GM12878 (cell line): ENCODE results near the gene OR52K1. TPM values are rescaled to one million over a fixed set of nuclear protein-coding genes. Genes with fewer than 3 reads are reported as not detected.

ENCODE experiments used
- ATAC-seq: fragments of 200-7000 bp; cut with Tn5 transposase; 3 replicates; pipeline ENCODE4 v1.9.1; 2020; ENCODE audit warnings: mild to moderate bottlenecking, moderate library complexity
- BruUV-seq: library from RNA; stranded (reverse); fragments of 400-500 nt; replicated peaks from 2 replicates; lab custom pipeline; 2021; lab: Mats Ljungman, UMichigan
- CTCF ChIA-PET: fragments of 300-600 bp; sonication (Branson Sonifier 250); formaldehyde crosslinking; extraction: SDS; loops from one replicate; lab custom pipeline; 2021; ENCODE audit warnings: inconsistent platforms; lab: Yijun Ruan, JAX
- POLR2A ChIA-PET: fragments of 350-600 bp; formaldehyde crosslinking; extraction: SDS; loops from one replicate; lab custom pipeline; 2021; ENCODE audit warnings: inconsistent platforms; lab: Charles Lee
- RAD21 ChIA-PET: fragments of 300-600 bp; sonication (Branson Sonifier 250); formaldehyde crosslinking; loops from one replicate; lab custom pipeline; 2023; ENCODE audit warnings: antibody characterized with exemption; ENCODE audit not compliant: unreplicated experiment; lab: Charles Lee
- SMC1A ChIA-PET: fragments of 300-600 bp; sonication (Branson Sonifier 250); formaldehyde crosslinking; loops from one replicate; lab custom pipeline; 2023; ENCODE audit not compliant: unreplicated experiment, uncharacterized antibody; lab: Charles Lee
- DNase-seq: peaks from one replicate; pipeline ENCODE4 v3.0.0-alpha.2; 2011; ENCODE audit warnings: low read depth, low spot score
- FAIRE-seq: peaks from 3 replicates; lab custom pipeline; 2011; peaks lifted over from hg19 to GRCh38; lab: Jason Lieb, UNC
- H2AFZ ChIP-seq: 2 replicates; pipeline ENCODE4 v1.6.0; 2011; ENCODE audit warnings: low read depth, low read length, control low read depth; ENCODE audit not compliant: control insufficient read depth
- H3K27ac ChIP-seq: 2 replicates; pipeline ENCODE4 v1.5.1; 2011; ENCODE audit warnings: control low read depth; ENCODE audit not compliant: control insufficient read depth, insufficient read depth
- H3K27me3 ChIP-seq, 2 experiments: replicated peaks in 1 of 2; 2 replicates each; pipeline versions ENCODE4 v1.6.0 to v1.6.1; 2011; ENCODE audit warnings: low read length in 1 of 2; ENCODE audit not compliant: control insufficient read depth in 2 of 2, insufficient read depth in 2 of 2
- H3K36me3 ChIP-seq, 2 experiments: 2 replicates each; pipeline ENCODE4 v1.5.1; 2011; ENCODE audit warnings: low read length in 1 of 2; ENCODE audit not compliant: control insufficient read depth in 2 of 2, insufficient read depth in 2 of 2
- H3K4me1 ChIP-seq: 2 replicates; pipeline ENCODE4 v1.6.1; 2011; ENCODE audit warnings: mild to moderate bottlenecking, low read length, moderate library complexity, mixed read lengths; ENCODE audit not compliant: control insufficient read depth, insufficient read depth
- H3K4me2 ChIP-seq: 2 replicates; pipeline ENCODE4 v1.6.0; 2011; ENCODE audit warnings: control low read depth; ENCODE audit not compliant: control insufficient read depth, insufficient read depth
- H3K4me3 ChIP-seq: fragments of 200-600 bp; sonication (generic); 2 replicates; pipeline ENCODE4 v1.5.1; 2016
- H3K79me2 ChIP-seq: 2 replicates; pipeline ENCODE4 v1.6.0; 2011; ENCODE audit warnings: low read length; ENCODE audit not compliant: control insufficient read depth, insufficient read depth
- H3K9ac ChIP-seq: 2 replicates; pipeline ENCODE4 v1.8.0; 2011; ENCODE audit warnings: low read length, control low read depth, mixed read lengths; ENCODE audit not compliant: control insufficient read depth, insufficient read depth
- H3K9me3 ChIP-seq: replicated peaks from 3 replicates; pipeline ENCODE4 v1.5.1; 2011; ENCODE audit warnings: mild to moderate bottlenecking, low read length; ENCODE audit not compliant: control insufficient read depth, insufficient read depth
- H4K20me1 ChIP-seq: 2 replicates; pipeline ENCODE4 v1.6.0; 2011; ENCODE audit not compliant: control insufficient read depth, insufficient read depth
- CEBPZ ChIP-seq: fragments of 150-350 bp; IDR thresholded peaks from 2 replicates; pipeline ENCODE4 v1.6.1; 2016; ENCODE audit warnings: low read depth, low read length
- E2F4 ChIP-seq: IDR thresholded peaks from 2 replicates; pipeline ENCODE4 v1.6.1; 2012; ENCODE audit warnings: low read depth, low read length, improper control_type of control experiment
- GABPA ChIP-seq: IDR thresholded peaks from 2 replicates; pipeline ENCODE4 v1.6.1; 2014; ENCODE audit warnings: antibody characterized with exemption, low read depth, mild to moderate bottlenecking, inconsistent platforms
- PAX5 ChIP-seq: IDR thresholded peaks from 2 replicates; pipeline ENCODE4 v1.6.1; 2011; ENCODE audit warnings: low read depth, low read length, borderline replicate concordance
- POLR2AphosphoS5 ChIP-seq: IDR thresholded peaks from 2 replicates; pipeline ENCODE4 v1.6.1; 2011; ENCODE audit warnings: mild to moderate bottlenecking, low read length, inconsistent platforms
- PRDM15 ChIP-seq: fragments of 450-650 bp; formaldehyde crosslinking; IDR thresholded peaks from 2 replicates; pipeline ENCODE4 v1.4.0; 2020; ENCODE audit warnings: mild to moderate bottlenecking, moderate library complexity
- RB1 ChIP-seq: fragments of 450-650 bp; formaldehyde crosslinking; IDR thresholded peaks from 2 replicates; pipeline ENCODE4 v1.6.1; 2017; ENCODE audit warnings: mild to moderate bottlenecking, borderline replicate concordance
- ZNF274 ChIP-seq: IDR thresholded peaks from one replicate; pipeline ENCODE4 v1.8.0; 2011; ENCODE audit not compliant: insufficient read length, insufficient read depth
- WGBS: methylation state at CpG from one replicate; pipeline ENCODE4 v1.1.6; 2016; ENCODE audit warnings: low lambda C conversion rate; ENCODE audit not compliant: insufficient replicate concordance, insufficient coverage; ENCODE audit errors: missing lambda C conversion rate; 5-methylcytosine and 5-hydroxymethylcytosine counted together
- in situ Hi-C: fragments of 300-500 bp; cut with MboI; formaldehyde crosslinking; loops from 9 replicates; pipeline ENCODE4 v1.14.3; 2018; ENCODE audit warnings: mixed read lengths
- intact Hi-C: fragments of 100-400 bp; cut with micrococcal nuclease; formaldehyde crosslinking; loops from one replicate; pipeline ENCODE4 v1.14.2; 2022; ENCODE audit not compliant: unreplicated experiment
- polyA plus RNA-seq, 11 experiments: library from polyadenylated mRNA; depleted of rRNA in 4 of 11; unstranded in 6 of 11; stranded (reverse) in 5 of 11; fragments of >200 nt; fragmentation: Nextera tagmentation in 4 of 11; fragmentation: Illumina TruSeq in 1 of 11; extraction: Ambion mirVana in 4 of 11; extraction: Trizol in 1 of 11; gene quantifications; 1 replicate in 1 of 11; 2 replicates in 10 of 11; pipeline versions ENCODE4 v1.2.1 to v1.2.3, GENCODE V29; 2011 to 2016; ENCODE audit warnings: inconsistent platforms in 2 of 11, missing spikeins in 2 of 11, low read depth in 1 of 11
- total RNA-seq, 4 experiments: library from RNA; depleted of rRNA in 3 of 4; stranded (reverse); fragments of >200 nt in 3 of 4; fragmentation: Illumina TruSeq in 1 of 4; extraction: Trizol in 1 of 4; gene quantifications; 2 replicates each; pipeline versions ENCODE4 v1.2.1 to v1.2.3, GENCODE V29; 2013 to 2021

Gene OR52K1
- total and polyA plus RNA-seq, 10 of the 15 experiments (the other 5 are each of a cell fraction or from before 2014, with no cell fraction given): not detected

- Histone ChIP-seq H2AFZ (no peak overlapping the region), H3K9me3 (no peaks in the 10 kb centered on the region), H3K36me3 (no peaks in the 10 kb centered on the region), H3K4me3 (no peak overlapping the region), H3K4me1 (no peaks in the 10 kb centered on the region), H3K27ac (no peak overlapping the region), H3K79me2 (no peaks in the 10 kb centered on the region), H3K4me2 (no peak overlapping the region), H3K9ac (no peak overlapping the region), H4K20me1 (no peaks in the 10 kb centered on the region), H3K27me3 (no peaks in the 10 kb centered on the region; a peak in 1 of 4 replicates)
- in situ Hi-C loops: no loop called here
- ChIA-PET SMC1A (no interaction called here), CTCF (interaction anchor here (0.7 to 2.4 kb wide), 3 partner anchors 13 to 292 kb away, joined by 3 to 10 read pairs (median 3); no protein-coding TSS in a partner anchor), POLR2A (no interaction called here), RAD21 (no interaction called here)
- intact Hi-C loops: no loop called here
- WGBS: 0% methylated on average over 1 of the region's 1 CpG
- BruUV-seq: no TSS peak
- ATAC-seq: no peak
- no peak for DNase-seq
- FAIRE-seq: no peak
- TF ChIP-seq PRDM15 (CRISPR knock-in tag): no peak
Measured at GRCh38 chr11:4479644-4480043, 2.8 kb upstream of the OR52K1 start.

GRCh38 chr11:4480577-4481239 is 1.7 kb upstream of the OR52K1 start:
- 24% methylated on average over 4 of the region's 4 CpGs for WGBS
- FAIRE-seq: no peak
- no peak overlapping the region for H3K4me3 ChIP-seq
- no peak overlapping the region for H2AFZ ChIP-seq
- H3K9ac ChIP-seq: no peak overlapping the region
- POLR2A ChIA-PET: no interaction called here
- no peaks in the 10 kb centered on the region; a peak in 1 of 4 replicates for H3K27me3 ChIP-seq
- RAD21 ChIA-PET: no interaction called here
- H3K79me2 ChIP-seq: no peaks in the 10 kb centered on the region
- in situ Hi-C loops (no loop called here), intact Hi-C loops (no loop called here)
- ATAC-seq: no peak
- BruUV-seq: no TSS peak
- no peaks in the 10 kb centered on the region for H3K36me3 ChIP-seq
- H3K4me2 ChIP-seq: no peak overlapping the region
- no peaks in the 10 kb centered on the region for H3K9me3 ChIP-seq
- no peak overlapping the region for H3K27ac ChIP-seq
- no peaks in the 10 kb centered on the region for H4K20me1 ChIP-seq
- H3K4me1 ChIP-seq: no peaks in the 10 kb centered on the region
- CTCF ChIA-PET: interaction anchor here (2.4 kb wide), 1 partner anchor 293 kb away, joined by 10 read pairs; no protein-coding TSS in a partner anchor
- SMC1A ChIA-PET: no interaction called here
- no peak for DNase-seq
- TF ChIP-seq RB1: no peak
- no peak for TF ChIP-seq E2F4
- no peak for TF ChIP-seq GABPA
- no peak for TF ChIP-seq POLR2AphosphoS5
- no peak for TF ChIP-seq ZNF274
- no peak for TF ChIP-seq CEBPZ
- no peak for TF ChIP-seq PAX5
